HT1080 (cell line): Measurements from ENCODE around the gene CD164L2. TPM values are rescaled to one million over a fixed set of nuclear protein-coding genes. Genes with fewer than 3 reads are reported as not detected.

Source experiments
- total RNA-seq: library from RNA; depleted of rRNA; stranded (reverse); fragments of >200 nt; shearing (Covaris generic); gene quantifications from 2 replicates; pipeline ENCODE4 v1.2.3, GENCODE V29; 2014; rRNA removed

The CD164L2 gene
- total RNA-seq, 1 experiment from 2014 or later = not detected

Other genes with a start within 250 kb of the CD164L2 start
- 11.3 and 13.1 TPM in 2 replicates for gene SLC9A1, start 228.2 kb downstream of the CD164L2 start, total RNA-seq
- 6.3 and 9.1 TPM in 2 replicates for gene WDTC1, start 148.7 kb downstream of the CD164L2 start, total RNA-seq
- 61.1 and 75.0 TPM in 2 replicates for gene TMEM222, start 61.2 kb downstream of the CD164L2 start, total RNA-seq
- 4.1 and 4.7 TPM in 2 replicates for gene SYTL1, start 41.3 kb downstream of the CD164L2 start, total RNA-seq
- gene MAP3K6, start 16.4 kb downstream of the CD164L2 start, total RNA-seq = 7.9 and 8.3 TPM in 2 replicates
- not detected in 2 replicates for gene FCN3, start 8.5 kb downstream of the CD164L2 start, total RNA-seq
- gene GPR3, start 9.3 kb upstream of the CD164L2 start, total RNA-seq = 2.7 and 2.8 TPM in 2 replicates
- gene WASF2, start 106.8 kb upstream of the CD164L2 start, total RNA-seq = 12.5 and 18.2 TPM in 2 replicates
- 9.4 and 10.3 TPM in 2 replicates for gene AHDC1, start 220.8 kb upstream of the CD164L2 start, total RNA-seq